ENCODE data around the gene INPP4B. TPM values are rescaled to one million over a fixed set of nuclear protein-coding genes. Genes with fewer than 3 reads are reported as not detected.

The INPP4B gene
- total and polyA plus RNA-seq, 2 of the 4 experiments (the other 2 are of a cell fraction), result 1.8 to 14.0 TPM

DNA sequence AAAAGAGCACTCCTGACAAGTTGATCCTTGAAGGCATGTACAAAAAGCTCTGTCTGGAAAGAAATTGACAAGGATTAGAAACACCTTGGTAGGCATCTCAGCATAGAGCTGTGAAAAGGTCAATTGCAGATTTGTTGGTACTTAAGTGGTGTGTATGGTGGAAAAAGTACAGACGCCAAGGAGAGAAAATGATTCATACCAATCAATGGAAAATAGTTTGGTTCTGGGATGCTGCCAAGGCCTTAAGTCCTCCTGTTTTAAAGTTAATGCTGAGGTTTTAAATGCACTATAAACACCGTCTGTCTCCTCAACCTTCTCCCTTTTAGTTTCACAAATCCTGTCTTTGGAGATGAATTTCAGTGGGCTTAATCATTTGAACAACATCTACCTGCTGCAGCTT is 685.6 kb downstream of the INPP4B start:
- no peak for TF ChIP-seq SMC3 (IDR thresholded peaks at IDR 0.05; ENCODE audit: low read depth, low read length)
- TF ChIP-seq, protein P1, sequence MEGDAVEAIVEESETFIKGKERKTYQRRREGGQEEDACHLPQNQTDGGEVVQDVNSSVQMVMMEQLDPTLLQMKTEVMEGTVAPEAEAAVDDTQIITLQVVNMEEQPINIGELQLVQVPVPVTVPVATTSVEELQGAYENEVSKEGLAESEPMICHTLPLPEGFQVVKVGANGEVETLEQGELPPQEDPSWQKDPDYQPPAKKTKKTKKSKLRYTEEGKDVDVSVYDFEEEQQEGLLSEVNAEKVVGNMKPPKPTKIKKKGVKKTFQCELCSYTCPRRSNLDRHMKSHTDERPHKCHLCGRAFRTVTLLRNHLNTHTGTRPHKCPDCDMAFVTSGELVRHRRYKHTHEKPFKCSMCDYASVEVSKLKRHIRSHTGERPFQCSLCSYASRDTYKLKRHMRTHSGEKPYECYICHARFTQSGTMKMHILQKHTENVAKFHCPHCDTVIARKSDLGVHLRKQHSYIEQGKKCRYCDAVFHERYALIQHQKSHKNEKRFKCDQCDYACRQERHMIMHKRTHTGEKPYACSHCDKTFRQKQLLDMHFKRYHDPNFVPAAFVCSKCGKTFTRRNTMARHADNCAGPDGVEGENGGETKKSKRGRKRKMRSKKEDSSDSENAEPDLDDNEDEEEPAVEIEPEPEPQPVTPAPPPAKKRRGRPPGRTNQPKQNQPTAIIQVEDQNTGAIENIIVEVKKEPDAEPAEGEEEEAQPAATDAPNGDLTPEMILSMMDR (conservative IDR thresholded peaks at IDR 0.05; ENCODE audit: low read depth, low read length), result no peak
- no peak for TF ChIP-seq CEBPB (IDR thresholded peaks at IDR 0.05; ENCODE audit: low read depth, low read length)
- TF ChIP-seq NFE2L2 (IDR thresholded peaks at IDR 0.05; ENCODE audit: low read depth, low read length), result no peak
- no peak overlapping the region for H3K56ac ChIP-seq (ENCODE audit: extremely low read depth, insufficient read depth, low read length)
- no peaks in the 10 kb centered on the region; the same call in 1 of the 2 replicates for H3K4me1 ChIP-seq (ENCODE audit: control insufficient read depth, insufficient read depth, low read length)
- ATAC-seq (ENCODE audit: low read depth), result no peak
- no peak overlapping the region for H2AFZ ChIP-seq (replicated peaks; ENCODE audit: low read length, poor library complexity)
- no peak overlapping the region for H2BK20ac ChIP-seq (ENCODE audit: low read depth, low read length)
- no peak overlapping the region for H3K9ac ChIP-seq (ENCODE audit: low read depth, low read length)
- no peak overlapping the region for H4K5ac ChIP-seq (ENCODE audit: low read depth, low read length)
- no peak overlapping the region for H2AK5ac ChIP-seq (ENCODE audit: low read depth, low read length)
- no peak overlapping the region for H3K14ac ChIP-seq (replicated peaks; ENCODE audit: low read depth, low read length)
- H2AK9ac ChIP-seq (replicated peaks; ENCODE audit: low read depth, low read length, poor library complexity), result no peak overlapping the region
- H3K4me2 ChIP-seq (ENCODE audit: low read depth, low read length), result no peak overlapping the region
- H2BK5ac ChIP-seq (ENCODE audit: low read depth, low read length, poor library complexity, severe bottlenecking), result no peak overlapping the region
- no peaks in the 10 kb centered on the region; a peak in 1 of 4 replicates for H3K79me1 ChIP-seq (ENCODE audit: low read depth in 1 of 2, low read length in 2 of 2)
- BruUV-seq (replicated peaks), result no TSS peak
- H3K36me3 ChIP-seq (ENCODE audit: control insufficient read depth, insufficient read depth, low read length), result 0 out of 2 replicates have a peak, but pooled peaks cover 1% of the 10 kb centered on the region
- dilution Hi-C loops (cut with HindIII; ENCODE audit: low sequenced_read_pairs, unreplicated experiment), result no loop called here
- no peak overlapping the region for H4K8ac ChIP-seq (ENCODE audit: low read depth in 2 of 2, low read length in 2 of 2)
- ChIA-PET CTCF (no interaction called here), POLR2A (ENCODE audit: unreplicated experiment) (no interaction called here)
- intact Hi-C loops (cut with micrococcal nuclease), result no loop called here
- H3K9me1 ChIP-seq (ENCODE audit: insufficient read depth, low read length), result no peaks in the 10 kb centered on the region
- H3K4me3 ChIP-seq (ENCODE audit: insufficient read depth, low read depth, low read length), result no peak overlapping the region
- H3K27ac ChIP-seq (ENCODE audit: insufficient read depth, low read length), result no peak overlapping the region
- H4K91ac ChIP-seq (ENCODE audit: insufficient read depth, low read depth, low read length), result no peak overlapping the region
- peak; percentile 18 for DNase-seq
- no peak overlapping the region for H3K18ac ChIP-seq (ENCODE audit: low read depth, low read length)
- H4K20me1 ChIP-seq (ENCODE audit: insufficient read depth, low read length), result no peaks in the 10 kb centered on the region
- H3K9me3 ChIP-seq (ENCODE audit: control insufficient read depth, insufficient read depth, low read length), result no peaks in the 10 kb centered on the region
- no peaks in the 10 kb centered on the region for H3K27me3 ChIP-seq (ENCODE audit: control insufficient read depth, insufficient read depth, low read length)
- no peak overlapping the region for H2BK15ac ChIP-seq (ENCODE audit: low read depth, low read length)
- in situ Hi-C loops (cut with MboI; ENCODE audit: low sequenced_read_pairs), result no loop called here
- no peak overlapping the region for H3K4ac ChIP-seq (ENCODE audit: low read depth, low read length)
- no peak overlapping the region for H2BK120ac ChIP-seq (ENCODE audit: low read depth, low read length)
- no peak overlapping the region for H3K23ac ChIP-seq (ENCODE audit: low read depth, low read length)
- no CpG with 5 or more reads among the region's 2 CpGs for WGBS, 2 experiments (ENCODE audit: extremely low coverage in 2 of 2, insufficient read length in 1 of 2)
